ENCODE data around the gene TUBA4A.
"Not testable (repeated sequence)": the region's sequence is repeated elsewhere in the genome, so short reads cannot be mapped to it uniquely, and the experiment has no call there.

TUBA4A gene

DNA sequence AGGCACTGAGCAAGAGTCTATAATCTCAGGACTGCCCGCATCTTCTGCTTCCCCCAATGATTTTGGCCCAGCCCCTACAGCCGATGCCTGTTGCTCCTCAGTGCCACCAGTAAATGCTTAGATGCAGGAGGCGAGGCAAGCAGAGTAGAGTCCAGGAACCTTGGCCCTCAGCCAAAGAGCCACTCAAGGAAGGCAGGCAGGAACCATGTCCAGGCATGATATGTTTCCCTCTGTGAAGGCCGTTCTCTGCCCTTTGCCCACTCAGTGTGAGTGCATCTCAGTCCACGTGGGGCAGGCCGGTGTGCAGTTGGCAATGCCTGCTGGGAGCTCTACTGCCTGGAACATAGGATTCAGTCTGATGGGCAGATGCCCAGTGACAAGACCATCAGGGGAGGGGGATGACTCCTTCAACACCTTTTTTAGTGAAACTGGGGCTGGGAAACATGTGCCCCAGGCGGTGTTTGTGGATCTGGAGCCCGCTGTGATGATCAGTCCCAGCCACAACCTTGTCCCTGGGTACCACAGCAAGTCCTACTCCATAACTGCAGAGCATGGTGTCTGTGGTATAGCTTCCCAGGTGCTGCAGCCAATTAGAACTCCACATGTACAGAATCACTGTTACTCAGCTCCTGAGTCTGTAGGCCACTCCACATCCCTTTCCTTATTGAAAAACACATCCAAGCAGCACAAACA is 15.8 kb upstream of the TUBA4A start:
- no peak for DNase-seq (ENCODE audit: low read depth in 2 of 3, low spot score in 2 of 3)

DNA sequence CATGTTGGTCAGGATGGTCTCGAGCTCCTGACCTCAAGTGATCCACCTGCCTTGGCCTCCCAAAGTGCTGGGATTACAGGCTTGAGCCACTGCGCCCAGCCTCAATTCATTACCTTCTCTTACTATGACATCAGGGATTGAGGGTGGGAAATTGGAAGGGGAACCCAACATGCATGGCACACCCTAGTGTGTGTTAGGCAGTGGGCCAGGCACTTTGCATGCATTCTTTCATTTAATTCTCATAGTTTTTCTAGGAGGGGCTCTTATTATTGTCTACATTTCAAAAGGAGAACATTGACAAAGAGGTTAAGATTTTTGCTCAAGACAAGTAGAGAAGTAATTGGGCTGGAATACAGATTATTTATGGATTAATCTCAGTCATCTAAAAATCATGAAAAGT is 14.6 kb upstream of the TUBA4A start:
- no peak for DNase-seq (ENCODE audit: low read depth in 2 of 3, low spot score in 2 of 3)

DNA sequence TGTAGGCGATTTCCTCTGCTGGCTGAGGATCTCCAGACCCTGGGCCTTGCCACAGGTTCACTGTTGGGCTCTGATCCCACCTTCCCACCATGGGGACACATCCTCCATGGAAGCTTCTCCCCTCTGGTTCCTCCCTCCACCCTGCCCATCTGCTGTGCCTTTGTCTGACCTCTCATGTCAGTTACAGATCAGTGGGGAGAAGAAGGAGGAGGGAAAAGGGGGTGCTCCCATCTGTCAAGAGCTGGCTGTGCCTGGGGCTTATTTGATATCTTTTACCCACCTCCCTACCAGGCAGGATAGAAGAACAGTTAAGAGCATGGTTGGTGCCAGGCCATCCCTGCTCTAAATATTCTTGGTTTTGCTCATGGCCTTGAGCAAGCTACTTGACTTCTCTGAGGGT is 13.2 kb upstream of the TUBA4A start:
- no peak for DNase-seq (ENCODE audit: low read depth in 2 of 3, low spot score in 2 of 3)

DNA sequence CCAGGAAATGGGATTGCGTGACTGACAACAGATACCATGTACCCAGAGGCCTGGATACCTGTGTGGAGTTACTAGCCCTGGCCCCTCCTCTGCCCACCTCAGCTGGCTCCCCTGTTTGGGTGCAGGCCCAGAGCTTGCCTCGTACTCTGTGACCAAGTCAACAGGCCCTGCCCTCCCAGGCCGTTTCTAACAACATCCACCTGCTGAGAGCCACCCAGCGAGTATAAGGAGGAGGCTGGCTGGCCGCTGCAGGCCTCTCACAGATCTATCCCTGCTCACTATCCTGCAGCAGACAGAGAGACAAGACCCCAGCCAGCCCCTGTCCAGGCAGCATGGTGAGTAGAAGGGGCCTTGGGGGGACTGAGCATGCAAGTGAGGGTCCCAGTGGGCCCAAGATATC is 12.5 kb upstream of the TUBA4A start:
- DNase-seq (ENCODE audit: low read depth in 2 of 3, low spot score in 2 of 3) = no peak

DNA sequence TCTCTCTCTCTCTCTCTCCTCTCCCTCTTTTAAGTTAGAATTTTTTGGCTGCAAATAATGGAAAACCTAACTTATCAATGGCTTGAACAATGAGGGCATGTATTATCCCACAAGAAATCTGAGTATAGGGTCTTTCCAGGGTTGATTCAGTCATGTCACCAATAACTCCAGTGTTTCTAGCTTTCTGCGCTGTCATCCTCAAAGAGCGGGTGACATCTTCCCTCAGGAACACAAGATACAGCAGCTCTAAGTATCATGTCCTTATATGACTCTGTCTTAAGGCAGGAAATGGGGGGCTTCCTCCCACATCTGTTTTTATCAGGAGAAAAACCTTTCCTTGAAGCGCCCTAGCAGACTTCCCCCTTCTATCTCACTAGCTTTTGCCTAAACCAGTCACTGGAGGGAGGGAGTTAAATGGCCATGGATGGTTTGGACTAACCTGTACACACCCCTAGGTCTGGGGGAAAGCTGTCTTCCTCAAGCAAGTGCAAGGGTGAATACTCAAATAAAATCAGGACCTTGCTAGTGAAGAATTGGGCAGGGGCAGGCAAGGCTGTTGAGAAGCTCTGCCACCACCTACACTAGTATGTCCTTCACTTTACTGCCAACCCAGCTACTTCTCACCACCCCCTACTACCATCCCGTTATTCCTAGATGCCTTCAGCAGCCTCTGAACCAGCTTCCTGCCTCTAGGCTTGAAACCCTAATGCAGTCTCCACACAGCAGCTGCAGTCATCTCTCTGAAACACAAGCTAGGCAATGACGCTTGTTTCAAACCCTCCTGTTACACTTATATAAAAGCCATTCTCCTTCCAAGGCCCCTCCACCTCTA is 7.5 kb upstream of the TUBA4A start:
- DNase-seq (ENCODE audit: low read depth in 2 of 3, low spot score in 2 of 3) = no peak

DNA sequence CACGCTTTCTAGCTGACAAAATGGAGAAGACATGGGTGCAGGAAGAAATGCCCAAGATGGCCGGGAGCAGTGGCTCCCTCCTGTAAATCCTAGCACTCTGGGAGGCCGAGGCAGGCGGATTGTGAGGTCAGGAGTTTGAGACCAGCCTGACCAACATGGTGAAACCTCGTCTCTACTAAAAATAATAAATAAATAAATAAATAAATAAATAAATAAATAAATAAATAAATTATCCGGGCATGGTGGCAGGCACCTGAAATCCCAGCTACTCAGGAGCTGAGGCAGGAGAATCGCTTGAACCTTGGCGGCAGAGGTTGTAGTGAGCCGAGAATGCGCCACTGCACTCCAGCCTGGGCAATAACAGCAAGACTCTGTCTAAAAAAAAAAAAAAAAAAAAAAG is 5.2 kb upstream of the TUBA4A start:
- not testable (repeated sequence) for DNase-seq (ENCODE audit: low read depth in 2 of 3, low spot score in 2 of 3)

DNA sequence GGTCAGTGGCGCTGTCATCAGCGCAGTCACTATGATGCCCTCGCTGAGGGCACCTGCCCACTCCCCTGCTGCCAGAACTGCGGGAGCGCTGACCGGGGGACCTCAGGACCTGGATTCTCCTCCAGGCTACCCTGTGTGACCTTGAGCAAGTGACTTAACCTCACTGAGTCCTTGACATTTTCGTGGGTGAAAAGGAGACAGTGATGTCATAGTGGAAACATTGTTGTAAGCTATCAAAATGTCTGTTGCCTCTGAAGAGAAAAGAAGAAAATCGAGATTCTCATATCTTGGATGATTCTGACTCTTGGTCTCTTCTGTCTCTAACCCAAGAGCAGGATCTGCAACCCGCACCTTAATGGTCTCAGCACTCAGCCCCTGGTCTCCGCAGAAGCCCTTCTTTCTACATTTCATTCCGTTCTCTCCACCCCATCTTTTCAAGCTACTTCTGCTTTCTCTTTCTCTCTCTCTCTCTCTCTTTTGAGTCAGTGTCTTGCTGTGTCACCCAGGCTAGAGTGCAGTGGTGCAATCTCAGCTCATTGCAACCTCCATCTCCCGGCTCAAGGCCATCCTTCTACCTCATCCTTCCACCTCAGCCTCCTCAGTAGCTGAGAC is 978 bp upstream of the TUBA4A start:
- DNase-seq (ENCODE audit: low read depth in 2 of 3, low spot score in 2 of 3) = peak in 1 of 3 experiments; percentile 37

DNA sequence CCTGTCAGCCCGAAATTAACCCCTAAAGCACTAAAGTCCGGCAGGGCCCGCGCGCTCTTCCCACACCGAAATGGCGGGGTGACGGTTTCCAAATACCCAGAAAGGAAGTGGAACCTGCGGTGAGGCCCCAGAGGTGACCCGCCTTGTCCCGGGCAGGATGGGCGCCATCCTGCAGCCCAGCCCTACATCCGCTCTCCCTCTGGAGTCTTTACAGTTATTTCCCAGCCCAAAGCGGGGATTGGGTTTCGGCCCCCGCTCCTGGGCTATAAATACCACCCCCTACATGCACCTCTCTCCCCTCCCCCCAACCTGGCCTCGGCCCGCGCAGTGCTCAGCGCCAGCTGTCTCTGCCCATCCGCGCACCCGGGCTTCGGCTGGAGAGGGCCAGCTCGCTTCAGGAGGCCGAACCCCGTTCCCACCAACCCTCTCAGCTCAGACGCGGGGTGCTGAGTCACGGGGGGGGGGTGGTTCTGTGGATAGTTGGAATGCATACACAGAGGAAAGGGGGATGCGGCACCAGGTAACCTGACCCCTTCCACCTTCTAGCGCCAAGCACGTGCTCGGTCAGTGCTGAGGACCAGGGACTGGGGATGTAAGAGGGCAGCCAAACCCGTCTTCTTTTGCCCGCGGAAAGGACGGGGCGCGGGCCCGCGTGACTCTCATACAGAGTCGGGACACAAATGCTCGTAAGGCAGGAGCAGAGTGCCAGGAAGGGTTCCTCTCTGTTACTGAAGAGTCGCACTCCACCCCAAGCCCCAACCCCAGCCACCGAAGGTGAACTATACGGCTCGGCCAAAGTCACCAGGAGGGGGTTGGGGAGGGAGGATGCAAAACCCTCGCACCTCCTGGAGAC is 592 bp downstream of the TUBA4A start, which contains the start of gene TUBA4B:
TSS of gene TUBA4B (plus strand) at position 344 of the 853 bp plus-strand sequence. CDS start at position 509, 165 bp downstream.
- DNase-seq (ENCODE audit: low read depth in 2 of 3, low spot score in 2 of 3) = peak in 1 of 3 experiments; percentile 27

DNA sequence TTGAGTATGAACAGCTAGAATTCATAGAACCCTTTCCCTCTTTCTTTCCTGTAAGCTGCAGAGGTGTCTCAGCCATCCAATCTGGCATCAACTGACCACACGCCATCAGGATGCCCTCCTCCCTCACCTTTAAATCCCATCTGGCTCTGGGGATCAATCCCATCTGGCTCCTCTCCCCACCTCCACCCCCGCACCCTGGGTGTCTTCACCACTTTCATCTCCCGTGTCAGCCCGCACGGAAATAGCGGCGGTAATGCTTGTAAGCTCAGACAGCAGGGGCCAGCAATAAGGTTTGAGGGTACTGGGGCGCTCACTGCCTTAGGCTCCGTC is 1.2 kb downstream of the TUBA4A start:
- DNase-seq (ENCODE audit: low read depth in 2 of 3, low spot score in 2 of 3) = peak in 1 of 3 experiments; percentile 16

DNA sequence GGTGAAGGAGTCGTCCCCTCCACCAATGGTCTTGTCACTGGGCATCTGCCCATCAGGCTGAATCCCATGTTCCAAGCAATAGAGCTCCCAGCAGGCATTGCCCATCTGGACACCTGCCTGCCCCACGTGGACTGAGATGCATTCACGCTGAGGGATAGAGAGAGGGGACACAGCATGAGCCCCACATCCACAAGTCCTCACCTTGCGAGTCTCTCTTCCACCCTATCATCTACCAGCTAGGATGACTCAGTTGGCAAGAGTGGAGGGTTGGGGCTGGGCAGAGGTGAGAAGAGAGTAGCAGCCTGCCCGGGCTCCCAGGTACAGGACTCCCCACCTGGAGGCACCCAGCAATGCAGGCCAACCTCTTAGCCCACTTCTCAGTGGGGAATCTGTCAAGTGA is 1.6 kb downstream of the TUBA4A start:
- no peak for DNase-seq (ENCODE audit: low read depth in 2 of 3, low spot score in 2 of 3)

DNA sequence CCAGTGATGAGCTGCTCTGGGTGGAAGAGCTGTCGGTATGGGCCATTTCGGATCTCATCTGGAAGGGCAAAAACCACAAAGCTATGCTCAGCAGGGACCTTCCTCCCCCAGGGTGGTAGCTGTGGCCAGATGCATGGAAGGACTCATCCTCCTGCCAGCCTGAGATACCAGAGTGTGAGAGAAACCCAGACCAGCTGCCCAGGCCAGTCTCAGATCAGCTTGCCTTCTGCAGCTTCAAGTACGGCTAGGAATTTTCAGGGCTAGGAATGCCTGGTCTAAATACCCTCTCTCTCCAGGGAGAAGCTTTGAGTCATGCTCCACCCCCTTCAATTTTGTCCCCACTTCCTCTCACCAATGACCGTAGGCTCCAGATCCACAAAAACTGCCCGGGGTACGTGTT is 2.1 kb downstream of the TUBA4A start:
- DNase-seq (ENCODE audit: low read depth in 2 of 3, low spot score in 2 of 3) = no peak

DNA sequence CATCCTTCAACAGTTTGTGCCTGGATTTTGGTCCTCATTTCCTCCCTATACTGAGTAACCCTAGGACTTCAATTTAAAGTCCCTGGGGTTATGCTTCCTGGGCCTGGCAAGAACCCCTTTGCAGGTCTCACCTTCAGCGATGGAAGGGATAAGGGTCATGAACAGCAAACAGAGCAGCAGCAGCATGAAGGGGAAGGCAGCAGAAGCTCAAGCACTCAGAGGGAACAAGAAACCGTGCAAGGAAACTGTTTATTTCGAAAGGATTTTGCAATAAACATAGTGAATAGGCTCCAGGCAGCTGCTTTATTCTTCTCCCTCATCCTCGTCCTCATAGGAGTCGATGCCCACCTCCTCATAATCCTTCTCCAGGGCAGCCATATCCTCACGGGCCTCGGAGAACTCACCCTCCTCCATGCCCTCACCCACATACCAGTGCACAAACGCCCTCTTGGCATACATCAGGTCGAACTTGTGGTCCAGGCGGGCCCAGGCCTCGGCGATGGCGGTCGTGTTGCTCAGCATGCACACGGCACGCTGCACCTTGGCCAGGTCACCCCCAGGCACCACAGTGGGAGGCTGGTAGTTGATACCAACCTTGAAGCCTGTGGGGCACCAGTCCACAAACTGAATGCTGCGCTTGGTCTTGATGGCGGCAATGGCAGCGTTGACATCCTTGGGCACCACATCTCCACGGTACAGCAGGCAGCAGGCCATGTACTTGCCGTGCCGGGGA is 3.5 kb downstream of the TUBA4A start:
- no peak for DNase-seq (ENCODE audit: low read depth in 2 of 3, low spot score in 2 of 3)

DNA sequence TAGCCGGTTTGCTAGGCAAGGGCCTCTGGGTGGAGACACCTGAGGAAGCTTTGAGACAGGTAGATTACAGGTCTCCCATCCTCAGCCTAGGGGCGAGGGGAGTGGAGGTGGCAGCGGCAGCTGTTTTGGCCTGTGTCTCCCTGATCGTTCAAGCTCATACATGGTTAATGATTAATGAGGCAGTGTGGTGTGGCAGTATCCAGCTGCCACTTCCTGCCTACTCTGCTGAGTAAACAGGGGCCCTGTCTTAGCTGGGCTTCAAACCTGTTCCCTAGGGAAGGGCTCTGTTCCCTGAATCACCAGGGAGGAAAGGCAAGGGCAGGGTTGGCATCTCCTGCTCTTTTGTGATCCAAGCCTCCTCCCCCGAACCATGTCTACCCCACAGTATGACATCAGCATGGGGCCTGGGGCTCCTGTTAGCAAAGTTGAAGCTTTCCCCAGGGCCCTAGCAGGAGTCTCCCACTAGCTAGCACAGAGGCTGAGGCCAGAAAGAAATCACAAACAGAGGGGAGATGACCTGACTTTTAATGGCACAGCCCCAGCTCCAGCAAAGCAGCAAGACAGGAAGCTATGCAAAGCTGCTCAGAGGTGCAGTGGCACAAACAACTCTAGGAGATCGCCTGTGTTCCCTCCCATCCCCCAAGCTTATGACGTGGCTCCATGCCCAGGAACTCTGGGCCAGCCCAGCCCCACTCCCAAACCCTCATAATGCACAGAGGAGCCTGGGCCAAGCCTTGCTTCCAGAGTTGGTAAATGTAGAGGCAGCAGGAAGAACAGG is 4.3 kb downstream of the TUBA4A start:
- no peak for DNase-seq (ENCODE audit: low read depth in 2 of 3, low spot score in 2 of 3)

DNA sequence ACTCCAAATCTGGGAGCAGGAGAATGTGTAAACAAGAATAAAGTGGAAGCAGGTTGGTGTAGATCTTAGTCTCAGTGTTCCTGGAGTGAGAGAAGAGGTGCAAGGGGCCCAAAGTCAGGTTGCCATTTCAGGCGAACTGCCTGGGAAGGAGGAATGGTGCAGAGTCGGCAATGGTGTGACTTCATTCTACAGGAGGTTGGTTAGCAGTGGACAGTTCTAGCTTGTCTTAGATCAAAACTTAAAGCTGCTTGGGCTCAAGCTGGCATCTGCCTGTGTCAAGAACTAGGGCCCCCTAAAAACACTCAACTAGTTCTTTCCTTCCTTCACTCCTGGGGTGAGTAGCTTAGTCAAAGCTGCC is 4.9 kb downstream of the TUBA4A start:
- no peak for DNase-seq (ENCODE audit: low read depth in 2 of 3, low spot score in 2 of 3)

DNA sequence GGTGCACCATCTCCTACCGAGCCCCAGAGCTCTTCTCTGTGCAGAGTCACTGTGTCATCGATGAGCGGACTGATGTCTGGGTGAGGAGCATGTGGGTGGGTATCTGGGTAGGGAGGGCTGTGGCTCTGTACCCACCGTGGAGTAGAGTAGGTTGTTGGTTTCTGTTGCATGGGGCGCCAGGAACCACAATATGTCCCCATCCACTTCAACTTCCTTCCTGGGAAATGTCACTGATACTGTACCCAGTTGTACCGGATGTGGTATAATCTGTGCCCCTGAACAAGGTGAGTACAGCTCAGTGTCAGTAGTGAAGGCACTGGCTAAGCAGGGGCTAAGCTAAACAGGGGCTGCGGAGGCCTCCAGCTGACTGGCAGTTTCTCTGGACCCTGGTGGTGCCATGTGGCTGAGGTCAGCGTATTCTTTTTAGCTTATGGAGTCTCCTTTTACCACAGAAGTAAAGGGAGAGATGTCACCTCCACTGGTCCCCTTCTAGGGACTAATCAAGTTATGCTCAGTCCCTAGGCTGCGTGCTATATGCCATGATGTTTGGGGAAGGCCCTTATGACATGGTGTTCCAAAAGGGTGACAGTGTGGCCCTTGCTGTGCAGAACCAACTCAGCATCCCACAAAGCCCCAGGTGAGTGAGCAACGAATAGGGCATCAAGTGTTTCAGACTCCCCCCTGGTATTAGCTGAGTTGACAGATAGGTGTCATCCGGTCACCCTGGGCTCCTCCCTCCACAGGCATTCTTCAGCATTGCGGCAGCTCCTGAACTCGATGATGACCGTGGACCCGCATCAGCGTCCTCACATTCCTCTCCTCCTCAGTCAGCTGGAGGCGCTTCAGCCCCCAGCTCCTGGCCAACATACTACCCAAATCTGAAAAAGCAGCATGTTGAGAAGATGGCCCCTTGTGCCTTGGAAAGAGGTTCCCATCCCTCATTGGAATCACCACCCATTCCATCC is 5.8 kb downstream of the TUBA4A start:
- DNase-seq (ENCODE audit: low read depth in 2 of 3, low spot score in 2 of 3) = peak in 2 of 3 experiments; percentile 12 to 28

DNA sequence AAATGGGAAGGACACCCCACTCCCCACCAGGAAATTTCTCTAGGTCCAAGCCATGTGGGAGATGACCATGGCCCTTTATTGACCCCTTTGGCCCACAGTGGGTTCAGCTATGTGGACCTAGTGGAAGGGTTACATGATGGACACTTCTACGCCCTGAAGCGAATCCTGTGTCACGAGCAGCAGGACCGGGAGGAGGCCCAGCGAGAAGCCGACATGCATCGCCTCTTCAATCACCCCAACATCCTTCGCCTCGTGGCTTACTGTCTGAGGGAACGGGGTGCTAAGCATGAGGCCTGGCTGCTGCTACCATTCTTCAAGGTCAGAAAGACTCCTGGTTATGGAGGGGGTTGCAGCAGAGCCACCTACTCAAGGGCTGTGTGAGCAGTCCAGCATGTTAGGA is 7.2 kb downstream of the TUBA4A start:
- no peak for DNase-seq (ENCODE audit: low read depth in 2 of 3, low spot score in 2 of 3)

DNA sequence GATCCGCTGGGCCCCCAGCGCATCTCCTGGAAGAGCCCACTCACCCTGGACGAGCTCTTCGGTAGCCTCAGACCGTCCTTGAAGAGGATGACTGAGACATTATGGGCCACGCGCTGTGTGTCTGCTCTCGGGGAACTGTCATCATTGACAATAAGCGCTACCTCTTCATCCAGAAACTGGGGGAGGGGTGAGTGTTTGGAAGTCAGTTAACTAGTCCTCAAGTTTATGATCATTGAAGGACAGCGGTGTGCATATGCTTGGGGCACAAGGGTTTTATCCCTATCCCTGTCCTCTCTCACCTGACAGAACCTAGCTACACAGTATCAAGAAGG is 7.9 kb downstream of the TUBA4A start:
- DNase-seq (ENCODE audit: low read depth in 2 of 3, low spot score in 2 of 3) = no peak

DNA sequence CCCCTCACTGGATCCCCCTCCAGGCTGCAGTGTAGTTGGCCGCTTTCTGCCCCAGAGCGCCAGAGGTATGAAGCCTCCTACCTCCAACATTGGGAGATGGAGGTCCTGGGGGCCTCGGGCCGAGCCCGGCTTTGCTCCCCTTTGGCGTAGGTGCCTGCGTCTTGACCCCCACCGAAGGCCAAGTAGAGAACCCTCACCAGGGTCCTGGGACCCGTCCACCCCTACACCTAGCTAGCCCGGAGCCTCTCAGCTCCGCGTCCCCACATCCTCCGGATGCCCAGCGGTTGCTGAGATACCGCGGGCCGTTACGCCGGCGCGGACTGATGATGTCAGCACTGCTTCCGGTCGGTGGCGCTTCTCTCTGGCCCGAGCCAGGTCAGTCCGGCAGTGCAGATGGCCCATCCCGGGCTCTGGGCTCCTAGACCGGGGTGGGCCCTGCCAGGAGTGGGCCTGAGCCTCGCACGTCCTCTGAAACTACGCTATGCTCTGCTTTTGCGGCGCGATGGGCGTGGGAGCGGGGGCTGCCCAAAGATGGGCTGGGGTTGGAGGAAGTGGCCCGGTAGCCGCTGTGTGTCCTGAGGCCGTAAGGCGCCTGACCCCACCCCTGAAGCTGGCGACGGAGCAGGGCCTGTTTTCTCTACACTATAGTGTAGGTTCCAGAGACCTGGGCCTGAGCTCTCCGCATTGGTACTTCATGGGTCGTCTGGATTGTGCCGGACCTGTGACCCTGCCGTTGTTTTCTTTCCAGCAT is 8.4 kb downstream of the TUBA4A start, which contains the start of the genes GLB1L and STK16:
TSS of gene GLB1L (minus strand) at position 297 of the 751 bp plus-strand sequence. CDS start 1,871 bp downstream, outside the sequence.
TSS of gene STK16 (plus strand) at position 332 of the 751 bp plus-strand sequence. CDS start 521 bp downstream, outside the sequence.
- DNase-seq (ENCODE audit: low read depth in 2 of 3, low spot score in 2 of 3) = peak; percentile 83 to 93 (median 93)
